GM23338 (cell line): ENCODE data around the gene NCOA6. TPM values are rescaled to one million over a fixed set of nuclear protein-coding genes. Genes with fewer than 3 reads are reported as not detected.
"Not testable (repeated sequence)": the region's sequence is repeated elsewhere in the genome, so short reads cannot be mapped to it uniquely, and the experiment has no call there.

Experiments
- ATAC-seq: fragments of 200-7000 bp; cut with Tn5 transposase; 3 replicates; pipeline ENCODE4 v1.9.1; 2020
- DNase-seq: peaks from one replicate; pipeline ENCODE4 v3.0.0-alpha.2; 2015; ENCODE audit warnings: low spot score
- H2AFZ ChIP-seq: fragments of 200-600 bp; sonication (generic); 2 replicates; pipeline ENCODE4 v1.8.0; 2016; ENCODE audit warnings: antibody characterized with exemption, mild to moderate bottlenecking, moderate library complexity
- H3F3A ChIP-seq: fragments of 200-600 bp; sonication (generic); replicated peaks from 2 replicates; pipeline ENCODE4 v1.8.0; 2017; ENCODE audit warnings: antibody characterized with exemption, mixed run types, low read depth
- H3K27ac ChIP-seq: fragments of 200-600 bp; sonication (generic); 2 replicates; pipeline ENCODE4 v1.6.1; 2016; ENCODE audit warnings: low read depth
- H3K27me3 ChIP-seq: fragments of 200-600 bp; sonication (generic); 2 replicates; pipeline ENCODE4 v1.8.0; 2016; ENCODE audit warnings: mild to moderate bottlenecking, mixed run types, moderate library complexity; ENCODE audit not compliant: insufficient read depth
- H3K36me3 ChIP-seq: fragments of 200-600 bp; sonication (generic); 2 replicates; pipeline ENCODE4 v1.8.0; 2016; ENCODE audit warnings: mild to moderate bottlenecking; ENCODE audit not compliant: insufficient read depth
- H3K4me1 ChIP-seq: fragments of 200-600 bp; sonication (generic); 2 replicates; pipeline ENCODE4 v1.8.0; 2016; ENCODE audit warnings: mild to moderate bottlenecking, moderate library complexity; ENCODE audit not compliant: insufficient read depth
- H3K4me2 ChIP-seq: fragments of 200-600 bp; sonication (generic); 2 replicates; pipeline ENCODE4 v1.7.1; 2017; ENCODE audit warnings: mixed run types
- H3K4me3 ChIP-seq: fragments of 200-600 bp; sonication (generic); 2 replicates; pipeline ENCODE4 v1.6.1; 2016; ENCODE audit warnings: mixed run types
- H3K79me2 ChIP-seq: fragments of 200-600 bp; sonication (generic); replicated peaks from 2 replicates; pipeline ENCODE4 v1.8.0; 2017; ENCODE audit warnings: mild to moderate bottlenecking; ENCODE audit not compliant: insufficient read depth
- H3K9me2 ChIP-seq: fragments of 200-600 bp; sonication (generic); 2 replicates; pipeline ENCODE4 v1.8.0; 2017; ENCODE audit not compliant: insufficient read depth
- H4K20me1 ChIP-seq: fragments of 200-600 bp; sonication (generic); replicated peaks from 2 replicates; pipeline ENCODE4 v1.8.0; 2017; ENCODE audit warnings: mild to moderate bottlenecking; ENCODE audit not compliant: insufficient read depth
- H3K27ac Mint-ChIP-seq: 2 replicates; pipeline ENCODE4 v1.8.0; 2020; ENCODE audit warnings: inconsistent platforms, mild to moderate bottlenecking, moderate library complexity, mixed read lengths
- H3K27me3 Mint-ChIP-seq: 3 replicates; pipeline ENCODE4 v1.8.0; 2022; ENCODE audit warnings: low read depth, mild to moderate bottlenecking, moderate library complexity, mixed read lengths, inconsistent platforms; ENCODE audit not compliant: insufficient read depth, poor library complexity
- H3K36me3 Mint-ChIP-seq: 3 replicates; pipeline ENCODE4 v1.8.0; 2021; ENCODE audit warnings: low read depth, mild to moderate bottlenecking, inconsistent platforms, moderate library complexity, mixed read lengths
- H3K4me1 Mint-ChIP-seq: 3 replicates; pipeline ENCODE4 v1.8.0; 2020; ENCODE audit warnings: mild to moderate bottlenecking, inconsistent platforms, mixed read lengths
- H3K4me3 Mint-ChIP-seq: 3 replicates; pipeline ENCODE4 v1.8.0; 2021; ENCODE audit warnings: moderate library complexity, mild to moderate bottlenecking, inconsistent platforms, mixed read lengths
- H3K9me3 Mint-ChIP-seq: 3 replicates; pipeline ENCODE4 v1.8.0; 2020; ENCODE audit warnings: moderate library complexity, mild to moderate bottlenecking, inconsistent platforms, mixed read lengths
- CREB1 ChIP-seq: fragments of 250-450 bp; sonication (Bioruptor Pico); IDR thresholded peaks from 2 replicates; pipeline ENCODE4 v1.5.0; 2020; ENCODE audit warnings: low read depth, mild to moderate bottlenecking, moderate library complexity
- ETS1 ChIP-seq: IDR thresholded peaks from 2 replicates; pipeline ENCODE4 v1.6.1; 2016; ENCODE audit warnings: antibody characterized with exemption
- EZH2 ChIP-seq: fragments of 200-600 bp; sonication (generic); IDR thresholded peaks from one replicate; pipeline ENCODE4 v1.8.0; 2017; ENCODE audit warnings: antibody characterized with exemption, mild to moderate bottlenecking, low read depth; ENCODE audit not compliant: unreplicated experiment
- EZH2phosphoT487 ChIP-seq: fragments of 200-600 bp; sonication (generic); IDR thresholded peaks from one replicate; pipeline ENCODE4 v1.8.1; 2018; ENCODE audit warnings: antibody characterized with exemption; ENCODE audit not compliant: unreplicated experiment
- JUNB ChIP-seq: IDR thresholded peaks from one replicate; pipeline ENCODE4 v1.6.1; 2016; ENCODE audit warnings: antibody characterized with exemption; ENCODE audit not compliant: unreplicated experiment
- NANOG ChIP-seq: IDR thresholded peaks from 2 replicates; pipeline ENCODE4 v1.6.1; 2016; ENCODE audit warnings: antibody characterized with exemption, borderline replicate concordance
- POLR2AphosphoS5 ChIP-seq: IDR thresholded peaks from 2 replicates; pipeline ENCODE4 v1.6.1; 2016; ENCODE audit warnings: antibody characterized with exemption, low read depth
- REST ChIP-seq: IDR thresholded peaks from one replicate; pipeline ENCODE4 v1.6.1; 2018; ENCODE audit warnings: antibody characterized with exemption; ENCODE audit not compliant: unreplicated experiment
- STAT1 ChIP-seq: IDR thresholded peaks from one replicate; pipeline ENCODE4 v1.6.1; 2016; ENCODE audit warnings: antibody characterized with exemption; ENCODE audit not compliant: unreplicated experiment
- ZNF462 ChIP-seq: fragments of 250-450 bp; sonication (Bioruptor Pico); IDR thresholded peaks from 2 replicates; pipeline ENCODE4 v1.5.0; 2020; ENCODE audit warnings: mild to moderate bottlenecking, moderate library complexity
- polyA plus RNA-seq: library from polyadenylated mRNA; unstranded; fragments of >200 nt; fragmentation: Nextera tagmentation; extraction: Ambion mirVana; gene quantifications from 2 replicates; pipeline ENCODE4 v1.2.1, GENCODE V29; 2016
- total RNA-seq: library from RNA; depleted of rRNA; stranded (reverse); fragments of >200 nt; shearing (Covaris generic); gene quantifications from 2 replicates; pipeline ENCODE4 v1.2.3, GENCODE V29; 2014

NCOA6 gene
- total and polyA plus RNA-seq, 2 experiments from 2014 or later, result 10.6 to 17.4 TPM

GRCh38 chr20:34781220-34781619 lies 44.2 kb downstream of the NCOA6 start (continued):
- TF ChIP-seq ZNF462 (CRISPR knock-in tag), result no peak

GRCh38 chr20:34780291-34780690 lies 45.2 kb downstream of the NCOA6 start:
- not testable (repeated sequence) for H3K9me2 ChIP-seq, H3K9me3 Mint-ChIP-seq, H4K20me1 ChIP-seq, H3K4me3 ChIP-seq, ATAC-seq, H3K4me3 Mint-ChIP-seq, H2AFZ ChIP-seq, H3K27me3 ChIP-seq, H3K4me2 ChIP-seq, H3K4me1 ChIP-seq, H3K79me2 ChIP-seq, DNase-seq, H3K27me3 Mint-ChIP-seq, H3K36me3 Mint-ChIP-seq, H3K4me1 Mint-ChIP-seq, H3F3A ChIP-seq, H3K27ac ChIP-seq, H3K27ac Mint-ChIP-seq, H3K36me3 ChIP-seq

- ATAC-seq (no peak), DNase-seq (no peak)
- no peaks in the 10 kb centered on the region for H3K79me2 ChIP-seq
- H3K27ac Mint-ChIP-seq, result no peak overlapping the region
- H3K27me3 Mint-ChIP-seq, result peaks cover 5% of the 10 kb centered on the region
- H3K4me3 Mint-ChIP-seq, result no peak overlapping the region
- H3K36me3 Mint-ChIP-seq, result no peaks in the 10 kb centered on the region
- H3K9me2 ChIP-seq, result no peaks in the 10 kb centered on the region
- H3K4me1 ChIP-seq, result no peaks in the 10 kb centered on the region
- H3F3A ChIP-seq, result no peaks in the 10 kb centered on the region
- H3K4me2 ChIP-seq, result no peak overlapping the region
- H4K20me1 ChIP-seq, result no peaks in the 10 kb centered on the region
- H3K27me3 ChIP-seq, result no peaks in the 10 kb centered on the region
- H3K27ac ChIP-seq, result no peak overlapping the region
- no peak overlapping the region for H3K4me3 ChIP-seq
- no peaks in the 10 kb centered on the region for H3K4me1 Mint-ChIP-seq
- no peaks in the 10 kb centered on the region for H3K36me3 ChIP-seq
- no peak overlapping the region for H2AFZ ChIP-seq
- no peaks in the 10 kb centered on the region for H3K9me3 Mint-ChIP-seq
- no peak for TF ChIP-seq JUNB
- TF ChIP-seq REST, result no peak
- TF ChIP-seq POLR2AphosphoS5, result no peak
- TF ChIP-seq NANOG, result no peak
- no peak for TF ChIP-seq STAT1
- no peak for TF ChIP-seq EZH2
- no peak for TF ChIP-seq EZH2phosphoT487
- TF ChIP-seq ETS1, result no peak
- no peak for TF ChIP-seq CREB1 (CRISPR knock-in tag)
These were observed 49.3 kb downstream of the NCOA6 start for GRCh38 chr20:34776177-34776576.
